Frontal cortex (tissue), 4 donors: Measurements from ENCODE around the gene LMNTD2. TPM values are rescaled to one million over a fixed set of nuclear protein-coding genes. Genes with fewer than 3 reads are reported as not detected.
"Not testable (repeated sequence)": the region's sequence is repeated elsewhere in the genome, so short reads cannot be mapped to it uniquely, and the experiment has no call there.

Source experiments
- DNase-seq, 2 donors: peaks; one replicate each; pipeline ENCODE4 v3.0.0; 2012; ENCODE audit warnings: low spot score in 2 of 2
- FAIRE-seq: peaks from 2 replicates; lab custom pipeline; 2012; peaks lifted over from hg19 to GRCh38; lab: Jason Lieb, UNC
- total RNA-seq: library from RNA; depleted of rRNA; stranded (reverse); fragments of >200 nt; gene quantifications from one replicate; pipeline ENCODE4 v1.2.3, GENCODE V29; 2014
- donor health status: control.
- donor health status: control.
- donor health status: control.

Gene LMNTD2
- total RNA-seq, 1 donor from 2014 or later, result not detected

- FAIRE-seq, result no peak
- DNase-seq, result no peak
These were observed 27.4 kb upstream of the LMNTD2 start for GRCh38 chr11:587978-588380.

GRCh38 chr11:587546-587945 lies 27.0 kb upstream of the LMNTD2 start:
- no peak for FAIRE-seq
- no peak for DNase-seq

- no peak for DNase-seq
- no peak for FAIRE-seq
These were observed 26.1 kb upstream of the LMNTD2 start for GRCh38 chr11:586376-587316.

GRCh38 chr11:584287-584686 lies 23.7 kb upstream of the LMNTD2 start:
- DNase-seq (no peak), FAIRE-seq (no peak)

DNA sequence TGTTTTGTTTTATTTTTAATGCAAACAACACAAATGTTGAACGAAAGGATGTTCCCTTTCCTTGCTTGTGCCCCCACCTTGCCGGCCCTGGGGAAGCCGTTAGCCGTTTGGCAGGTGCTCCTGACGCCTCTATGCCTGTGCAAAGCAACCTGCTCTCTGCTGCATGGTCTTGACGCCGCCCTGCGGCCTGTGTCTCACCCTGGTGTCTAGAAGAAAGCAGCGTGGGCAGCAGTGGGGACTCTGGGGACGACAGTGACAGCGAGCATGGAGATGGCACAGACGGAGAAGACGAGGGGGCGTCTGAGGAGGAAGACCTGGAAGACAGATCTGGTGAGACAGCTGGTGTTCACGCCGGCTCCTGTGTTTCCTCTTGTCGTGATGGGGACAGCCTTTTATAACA lies 21.2 kb upstream of the LMNTD2 start:
- peak in 1 of 2 donors; percentile 51 for DNase-seq
- no peak for FAIRE-seq

- DNase-seq, result no peak
- no peak for FAIRE-seq
These were observed 20.8 kb upstream of the LMNTD2 start for GRCh38 chr11:581342-581741.

DNA sequence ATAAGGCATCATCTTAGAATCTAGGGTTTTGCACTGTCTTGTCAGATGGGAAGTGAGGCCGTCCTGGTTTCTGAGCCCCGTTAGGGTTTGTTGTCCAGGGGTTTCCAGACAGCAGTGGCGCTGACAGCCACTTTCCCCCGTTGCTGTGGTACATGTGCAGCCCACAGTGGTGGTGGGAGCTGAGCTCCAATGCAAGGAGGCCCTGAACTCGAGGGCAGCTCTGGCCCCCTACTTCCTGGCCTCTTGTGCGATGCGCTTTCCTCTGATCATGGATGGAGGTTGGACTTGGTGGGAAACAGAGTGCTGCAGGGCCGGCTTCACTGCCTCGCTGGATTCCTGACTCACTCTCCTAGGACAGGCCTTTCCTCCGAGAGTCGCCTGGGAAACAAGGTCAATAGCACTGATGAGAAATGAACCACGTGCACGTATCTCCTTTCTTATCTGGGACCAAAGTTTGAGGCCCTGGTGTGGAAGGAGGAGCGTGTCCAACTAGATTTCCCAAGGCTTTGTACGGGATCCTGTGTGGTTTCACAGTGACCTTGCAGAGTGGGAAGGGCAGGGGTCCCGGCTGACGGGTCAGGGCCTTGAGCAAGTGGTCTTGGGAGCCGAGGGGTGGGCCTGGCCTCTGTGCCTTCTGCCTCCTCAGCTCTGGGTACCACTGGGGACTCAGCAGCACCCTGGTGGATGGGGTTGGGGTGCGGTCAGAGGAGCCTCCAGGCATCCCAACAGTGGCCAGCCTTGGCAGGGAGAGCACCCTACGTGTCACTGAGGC lies 19.5 kb upstream of the LMNTD2 start:
- DNase-seq (no peak), FAIRE-seq (no peak)

DNA sequence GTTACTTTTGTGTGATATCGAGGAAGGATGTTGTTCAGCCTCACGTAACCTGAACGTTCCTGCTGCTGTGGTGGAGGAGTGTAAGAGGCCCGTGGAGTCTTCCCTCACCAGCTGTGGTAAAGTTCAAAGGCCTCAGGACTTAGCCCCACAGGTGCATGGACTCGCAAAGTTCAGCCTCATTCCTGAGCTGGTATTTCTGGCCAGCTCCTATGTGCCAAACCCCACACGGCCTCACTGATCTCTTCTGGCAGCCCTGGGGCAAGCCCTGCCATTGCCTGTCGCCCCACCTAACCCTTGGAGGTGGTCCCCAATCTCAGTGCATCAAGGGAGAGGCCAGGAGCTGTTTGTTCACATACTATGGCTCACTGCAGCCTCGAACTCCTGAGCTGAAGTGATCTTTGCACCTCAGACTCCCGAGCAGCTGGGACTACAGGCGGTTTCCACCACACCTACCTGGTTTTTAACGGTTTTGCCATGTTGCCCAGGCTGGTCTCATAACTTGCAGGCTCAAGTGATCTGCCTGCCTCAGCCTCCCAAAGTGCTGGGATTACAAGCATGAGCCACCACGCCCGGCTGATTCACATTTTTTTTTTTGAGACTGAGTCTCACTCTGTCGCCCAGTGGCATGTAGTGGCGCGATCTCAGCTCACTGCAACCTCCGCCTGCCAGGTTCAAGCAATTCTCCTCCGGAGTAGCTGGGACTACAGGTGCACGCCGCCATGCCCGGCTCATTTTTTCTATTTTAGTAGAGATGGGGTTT lies 17.9 kb upstream of the LMNTD2 start:
- no peak for DNase-seq
- FAIRE-seq, result no peak

- FAIRE-seq, result no peak
- no peak for DNase-seq
These were observed 17.0 kb upstream of the LMNTD2 start for GRCh38 chr11:577611-577894.

DNA sequence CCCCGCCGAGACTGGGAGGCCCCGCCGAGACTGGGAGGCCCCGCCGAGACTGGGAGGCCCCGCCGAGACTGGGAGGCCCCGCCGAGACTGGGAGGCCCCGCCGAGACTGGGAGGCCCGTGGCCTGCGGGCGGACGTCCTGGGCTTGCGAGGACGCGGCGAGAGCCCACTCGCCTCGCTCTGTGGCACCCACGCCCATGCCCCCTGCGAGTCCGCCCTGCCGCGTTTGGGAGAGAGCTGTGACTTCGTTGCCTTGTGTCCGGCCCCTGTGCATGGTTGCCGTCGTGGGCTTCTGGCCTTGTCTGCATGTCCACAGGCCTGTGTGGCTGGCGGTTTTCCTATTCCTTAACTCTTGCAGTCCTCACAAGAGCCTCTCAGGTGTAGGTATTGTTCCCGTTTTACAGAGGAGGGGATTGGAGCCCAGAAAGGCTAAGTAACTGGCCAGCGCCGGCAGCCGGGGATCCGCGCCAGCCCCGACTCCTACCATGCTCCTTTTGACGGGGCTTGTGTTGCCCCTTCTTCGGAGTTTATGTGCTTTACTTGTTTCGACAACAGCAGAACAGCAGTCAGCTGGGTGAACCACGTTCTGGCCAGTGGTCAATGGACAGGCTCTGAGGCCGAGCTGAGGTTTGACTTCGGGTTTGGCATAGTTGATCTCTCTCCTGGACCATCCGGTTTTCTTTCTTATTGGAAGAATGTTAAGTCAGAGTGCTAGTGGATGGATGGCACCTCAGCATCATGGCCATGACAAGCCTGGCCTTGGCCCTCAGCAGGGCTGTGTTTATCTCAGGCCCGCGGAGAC lies 16.5 kb upstream of the LMNTD2 start:
- no peak for DNase-seq

DNA sequence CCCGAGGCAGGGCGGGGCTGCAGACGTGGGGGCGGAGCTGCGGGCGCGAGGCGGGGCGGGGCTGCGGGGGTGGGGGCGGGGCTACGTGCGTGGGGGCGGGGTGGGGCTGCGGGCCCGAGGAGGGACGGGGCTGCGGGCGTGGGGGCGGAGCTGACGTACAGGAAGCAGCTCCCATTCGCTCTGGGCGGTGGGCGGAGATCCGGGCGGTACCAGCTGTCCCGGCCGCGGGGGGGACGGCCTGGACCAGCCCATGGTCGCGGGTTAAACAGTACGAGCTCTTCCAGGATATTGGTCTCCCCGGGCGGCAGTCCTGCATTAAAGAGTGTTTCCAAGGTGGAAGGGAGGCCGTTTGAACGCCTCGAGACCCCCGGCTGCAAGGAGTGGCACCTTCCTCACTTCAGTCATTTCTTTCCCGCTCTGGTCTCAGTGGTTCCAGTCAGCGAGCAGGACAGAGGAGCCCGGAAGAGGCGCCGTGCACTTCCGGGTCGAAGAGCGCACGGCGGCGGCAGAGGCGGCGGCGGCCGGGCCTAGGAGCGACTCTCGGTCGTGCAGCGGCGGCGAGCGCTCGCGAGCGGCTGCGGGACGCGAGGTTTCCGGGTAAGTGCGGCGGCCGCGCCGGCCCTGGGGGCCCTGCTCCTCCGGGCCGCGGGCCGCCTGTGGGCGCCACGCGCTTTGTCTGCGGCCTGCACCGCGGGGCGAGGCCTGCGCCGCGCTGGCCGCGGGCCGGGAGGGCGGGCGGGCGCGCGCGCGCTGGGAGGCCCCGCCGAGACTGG lies 15.6 kb upstream of the LMNTD2 start, which contains the start of gene PHRF1:
PHRF1 (plus strand) TSS at position 475 of the 773 bp plus-strand sequence. CDS start 5,043 bp downstream, outside the sequence.
- DNase-seq, result peak; percentile 100
- FAIRE-seq, result no peak

More for the DNA sequence above, 16.5 kb upstream of the LMNTD2 start:
- FAIRE-seq, result no peak

- DNase-seq, result no peak
- FAIRE-seq, result no peak
These were observed 14.9 kb upstream of the LMNTD2 start for GRCh38 chr11:575313-575995.

DNA sequence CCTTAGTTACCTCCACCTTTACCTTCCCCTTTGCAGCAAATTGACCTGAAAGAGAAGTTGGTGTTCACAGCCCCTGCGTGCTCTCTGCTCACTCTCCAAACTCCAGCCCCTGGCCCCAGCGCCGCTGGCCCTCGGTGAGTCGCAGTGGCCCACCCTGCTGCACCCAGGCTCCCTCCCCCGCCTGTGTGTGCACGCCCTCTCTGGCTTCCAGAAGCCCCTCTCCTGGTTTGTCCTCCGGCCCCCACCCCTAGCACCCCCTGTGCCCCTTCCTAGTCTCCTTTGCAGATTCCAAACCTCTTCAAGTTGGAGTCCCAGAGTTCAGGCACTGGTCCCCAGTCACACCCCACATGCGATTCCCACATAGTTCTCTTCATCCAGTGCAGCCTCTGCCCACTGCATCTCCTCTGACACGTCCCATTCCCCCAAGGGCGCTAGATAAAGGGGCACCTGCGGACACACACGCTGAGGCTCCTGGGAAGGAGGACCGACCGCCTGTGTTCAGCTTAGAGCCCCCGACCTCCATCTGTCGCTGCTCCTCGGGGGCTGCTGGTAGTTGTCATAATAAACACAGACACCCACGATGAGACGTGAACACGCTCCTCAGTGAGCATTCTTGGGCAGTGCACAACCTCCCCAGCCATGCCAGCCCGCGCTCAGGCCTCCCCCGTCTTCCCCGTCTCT lies 14.2 kb upstream of the LMNTD2 start:
- DNase-seq (no peak), FAIRE-seq (no peak)

DNA sequence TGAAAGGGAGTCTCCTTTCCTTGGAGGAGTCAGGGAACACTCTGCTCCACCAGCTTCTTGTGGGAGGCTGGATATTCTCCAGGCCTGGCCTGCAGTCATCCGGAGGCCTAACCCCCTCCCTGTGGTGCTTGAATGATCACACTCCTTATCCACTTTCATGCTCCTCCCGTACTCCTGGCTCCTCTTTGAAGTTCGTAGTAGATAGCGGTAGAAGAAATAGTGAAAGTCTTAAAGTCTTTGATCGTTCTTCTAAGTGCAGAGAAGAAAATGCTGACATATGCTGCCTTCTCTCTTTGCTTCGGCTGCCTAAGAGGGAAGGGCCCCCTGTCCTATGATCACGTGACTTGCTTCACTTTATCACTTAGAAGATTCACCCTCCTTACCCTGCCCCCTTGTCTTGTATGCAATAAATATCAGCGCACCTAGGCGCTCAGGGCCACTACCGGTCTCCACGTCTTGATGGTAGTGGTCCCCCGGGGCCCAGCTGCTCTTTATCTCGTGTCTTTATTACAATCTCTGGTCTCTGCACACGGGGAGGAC lies 13.6 kb upstream of the LMNTD2 start:
- not testable (repeated sequence) for FAIRE-seq, DNase-seq

DNA sequence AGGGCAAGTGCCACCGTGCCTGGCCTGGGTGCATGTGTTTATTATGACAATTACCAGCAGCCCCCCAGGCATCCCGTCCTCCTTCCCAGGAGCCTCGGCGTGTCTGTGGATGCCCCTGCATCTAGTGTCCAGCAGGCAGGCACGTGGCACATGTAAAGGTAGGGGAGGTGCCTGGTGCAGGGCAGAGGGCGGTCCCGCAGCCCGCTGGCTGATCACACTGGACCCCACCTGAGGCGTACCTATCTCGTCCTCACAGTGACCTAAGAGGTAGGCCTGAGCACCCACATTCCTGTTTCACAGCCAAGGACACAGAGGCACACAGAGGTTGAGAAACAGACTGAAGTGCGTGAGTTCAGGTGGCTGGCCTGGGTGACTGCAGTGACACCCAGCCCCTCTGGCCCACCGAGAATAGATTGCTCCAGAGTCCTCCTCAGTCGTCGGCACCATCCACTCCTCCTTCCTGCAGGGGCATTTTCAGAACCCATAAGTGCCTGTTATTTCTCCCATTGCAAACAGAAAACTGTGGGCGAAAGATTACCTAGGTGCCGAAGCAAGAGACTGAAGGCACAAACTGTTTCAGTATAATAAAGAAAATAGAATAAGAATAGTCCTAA lies 12.7 kb upstream of the LMNTD2 start:
- FAIRE-seq (no peak), DNase-seq (no peak)

GRCh38 chr11:571802-572185 lies 11.3 kb upstream of the LMNTD2 start:
- FAIRE-seq (no peak), DNase-seq (no peak)
